Loucy (cell line): ENCODE measurements around the gene FAM171A2.

Experiments
- H2AFZ ChIP-seq: fragments of 200-600 bp; sonication (generic); 2 replicates; pipeline ENCODE4 v1.6.0; 2016; ENCODE audit warnings: antibody characterized with exemption, mild to moderate bottlenecking, low read length, moderate library complexity
- H3F3A ChIP-seq: fragments of 200-600 bp; 2 replicates; pipeline ENCODE4 v1.6.0; 2016; ENCODE audit warnings: antibody characterized with exemption, low read depth, mild to moderate bottlenecking
- H3K27me3 ChIP-seq: fragments of 200-600 bp; sonication (generic); 2 replicates; pipeline ENCODE4 v1.6.1; 2014; ENCODE audit warnings: low read length, mild to moderate bottlenecking; ENCODE audit not compliant: insufficient read depth, poor library complexity, severe bottlenecking
- H3K36me3 ChIP-seq: fragments of 200-600 bp; sonication (generic); 2 replicates; pipeline ENCODE4 v1.6.1; 2016; ENCODE audit warnings: low read length; ENCODE audit not compliant: insufficient read depth
- H3K4me1 ChIP-seq: fragments of 200-600 bp; sonication (generic); 2 replicates; pipeline ENCODE4 v1.5.1; 2014; ENCODE audit warnings: low read length, mild to moderate bottlenecking; ENCODE audit not compliant: insufficient read depth, poor library complexity, severe bottlenecking
- H3K4me2 ChIP-seq: fragments of 200-600 bp; sonication (generic); 2 replicates; pipeline ENCODE4 v1.6.0; 2014; ENCODE audit warnings: antibody characterized with exemption, low read length, low read depth, mild to moderate bottlenecking; ENCODE audit not compliant: poor library complexity, severe bottlenecking
- H3K4me3 ChIP-seq: fragments of 200-600 bp; sonication (generic); 2 replicates; pipeline ENCODE4 v1.5.1; 2014; ENCODE audit warnings: low read length, mild to moderate bottlenecking, mixed read lengths; ENCODE audit not compliant: poor library complexity, severe bottlenecking
- H3K79me2 ChIP-seq: fragments of 200-600 bp; sonication (generic); 2 replicates; pipeline ENCODE4 v1.6.1; 2014; ENCODE audit warnings: low read length; ENCODE audit not compliant: insufficient read depth
- H3K9ac ChIP-seq: fragments of 200-600 bp; sonication (generic); 2 replicates; pipeline ENCODE4 v1.6.0; 2014; ENCODE audit warnings: mild to moderate bottlenecking, low read depth, low read length, moderate library complexity; ENCODE audit not compliant: poor library complexity, severe bottlenecking
- H3K9me2 ChIP-seq: fragments of 200-600 bp; sonication (generic); replicated peaks from 2 replicates; pipeline ENCODE4 v1.6.1; 2016; ENCODE audit warnings: low read depth, low read length, mixed read lengths
- H3K9me3 ChIP-seq: fragments of 200-600 bp; sonication (generic); 2 replicates; pipeline ENCODE4 v1.6.1; 2014; ENCODE audit warnings: mild to moderate bottlenecking, antibody characterized with exemption, low read length, low read depth; ENCODE audit not compliant: insufficient read depth
- H4K20me1 ChIP-seq: fragments of 200-600 bp; sonication (generic); 2 replicates; pipeline ENCODE4 v1.6.0; 2014; ENCODE audit warnings: antibody characterized with exemption, low read length, mild to moderate bottlenecking; ENCODE audit not compliant: insufficient read depth, poor library complexity, severe bottlenecking
- CTCF ChIP-seq: fragments of 200-600 bp; sonication (generic); conservative IDR thresholded peaks from 2 replicates; pipeline ENCODE4 v1.5.1; 2014; ENCODE audit warnings: mild to moderate bottlenecking, antibody characterized with exemption, low read length
- EZH2phosphoT487 ChIP-seq: fragments of 200-600 bp; IDR thresholded peaks from 2 replicates; pipeline ENCODE4 v1.6.1; 2018; ENCODE audit warnings: antibody characterized with exemption, mild to moderate bottlenecking, moderate library complexity, borderline replicate concordance

Gene FAM171A2

GRCh38 chr17:44387804-44388203, 24.2 kb upstream of the FAM171A2 start:
- Histone ChIP-seq H3K79me2 (no peaks in the 10 kb centered on the region), H3K9me2 (no peaks in the 10 kb centered on the region), H3K9ac (no peak overlapping the region), H3K4me3 (no peak overlapping the region), H3K9me3 (no peaks in the 10 kb centered on the region), H3K36me3 (no peaks in the 10 kb centered on the region), H3F3A (no peaks in the 10 kb centered on the region), H3K27me3 (no peaks in the 10 kb centered on the region), H2AFZ (no peak overlapping the region), H3K4me2 (no peak overlapping the region), H3K4me1 (peaks cover 20% of the 10 kb centered on the region), H4K20me1 (no peaks in the 10 kb centered on the region)
- TF ChIP-seq CTCF (no peak), EZH2phosphoT487 (no peak)

GRCh38 chr17:44386182-44386525, 22.5 kb upstream of the FAM171A2 start:
- H4K20me1 ChIP-seq = no peaks in the 10 kb centered on the region
- no peaks in the 10 kb centered on the region for H3K79me2 ChIP-seq
- no peak overlapping the region for H3K9ac ChIP-seq
- H3K9me3 ChIP-seq = no peaks in the 10 kb centered on the region
- no peak for TF ChIP-seq CTCF
- TF ChIP-seq EZH2phosphoT487 = no peak
- no peak overlapping the region for H3K4me3 ChIP-seq
- peaks cover 20% of the 10 kb centered on the region for H3K4me1 ChIP-seq
- H3K27me3 ChIP-seq = no peaks in the 10 kb centered on the region
- H3K36me3 ChIP-seq = no peaks in the 10 kb centered on the region
- H3F3A ChIP-seq = no peaks in the 10 kb centered on the region
- H3K4me2 ChIP-seq = no peak overlapping the region
- no peak overlapping the region for H2AFZ ChIP-seq
- no peaks in the 10 kb centered on the region for H3K9me2 ChIP-seq

- no peaks in the 10 kb centered on the region for H3K36me3 ChIP-seq
- TF ChIP-seq CTCF (no peak), EZH2phosphoT487 (no peak)
- no peak overlapping the region for H3K9ac ChIP-seq
- peaks cover 17% of the 10 kb centered on the region for H3K4me1 ChIP-seq
- no peaks in the 10 kb centered on the region for H3F3A ChIP-seq
- no peak overlapping the region for H3K4me2 ChIP-seq
- H3K4me3 ChIP-seq = no peak overlapping the region
- no peaks in the 10 kb centered on the region for H3K27me3 ChIP-seq
- H2AFZ ChIP-seq = no peak overlapping the region
- H3K79me2 ChIP-seq = no peaks in the 10 kb centered on the region
- H3K9me2 ChIP-seq = no peaks in the 10 kb centered on the region
- H4K20me1 ChIP-seq = no peaks in the 10 kb centered on the region
- no peaks in the 10 kb centered on the region for H3K9me3 ChIP-seq
Measured at GRCh38 chr17:44385287-44386181, 21.9 kb upstream of the FAM171A2 start.
